T-helper 22 cell (primary cell): Measurements from ENCODE around the gene LOXHD1.

Experiments used
- DNase-seq: peaks from one replicate; pipeline ENCODE4 v3.0.0-alpha.2; 2020; ENCODE audit warnings: low read depth

The LOXHD1 gene

GRCh38 chr18:46676182-46676835 is 19.3 kb upstream of the LOXHD1 start:
- no peak for DNase-seq

DNA sequence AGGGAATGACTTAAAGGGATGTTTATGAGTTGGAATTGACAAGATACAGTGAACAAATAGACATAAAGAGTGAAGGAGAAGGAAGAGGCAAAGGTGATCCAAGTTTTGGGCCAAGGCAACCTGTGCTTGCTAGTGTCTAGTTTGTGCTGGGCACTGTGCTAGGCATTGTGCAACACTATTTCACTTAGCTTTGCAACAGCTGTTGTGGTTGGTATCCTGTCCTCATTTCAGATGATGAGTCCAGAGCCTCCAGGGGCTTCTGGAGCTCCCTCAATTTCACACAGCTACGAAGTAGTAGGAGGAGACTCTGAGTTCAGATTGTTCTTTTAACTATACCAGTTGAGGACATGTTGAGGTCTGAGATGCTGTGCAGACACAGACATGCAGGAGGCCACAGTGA is 18.1 kb upstream of the LOXHD1 start:
- no peak for DNase-seq

- DNase-seq: no peak
Observed at GRCh38 chr18:46672062-46672970, 15.3 kb upstream of the LOXHD1 start.

DNA sequence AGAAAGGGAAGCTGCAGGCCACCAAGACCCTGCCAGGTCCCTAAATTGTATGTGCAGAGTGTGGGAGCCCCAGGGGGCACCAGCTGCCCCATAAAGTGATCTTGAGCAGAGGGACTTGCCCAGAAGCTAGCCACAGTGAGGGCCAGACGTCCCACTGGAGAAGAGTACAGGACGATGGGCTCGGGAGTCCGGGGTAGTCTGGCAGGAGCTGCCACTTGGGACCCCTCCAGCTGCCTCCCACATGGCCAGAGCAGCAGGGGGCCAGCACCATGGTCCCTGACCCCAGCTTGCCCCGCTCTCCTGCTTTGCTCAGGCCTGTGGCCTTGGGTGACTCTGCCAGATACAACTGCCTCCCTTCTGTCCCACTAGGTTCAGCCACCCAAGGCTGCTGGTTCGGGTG is 11.7 kb upstream of the LOXHD1 start:
- no peak for DNase-seq

DNA sequence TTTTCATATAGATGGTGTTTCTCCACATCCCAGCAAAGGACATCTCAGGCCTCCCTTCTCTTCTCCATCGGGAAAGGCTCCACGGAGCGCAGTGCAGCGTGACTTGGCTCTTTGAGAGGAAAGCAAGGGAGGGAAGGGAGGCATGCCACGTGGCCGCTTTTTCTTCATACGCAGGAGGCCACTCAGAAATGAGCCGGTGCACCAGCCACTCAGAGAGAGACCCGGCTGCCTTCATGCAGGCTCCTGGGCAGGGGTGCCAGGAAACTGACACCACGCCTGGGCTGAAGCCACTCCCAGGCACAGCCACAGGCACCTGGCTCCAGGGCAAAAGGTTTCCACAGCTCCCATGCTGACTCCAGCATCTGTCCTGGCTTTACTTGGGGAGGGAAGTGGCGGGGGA is 11.1 kb upstream of the LOXHD1 start:
- no peak for DNase-seq

DNA sequence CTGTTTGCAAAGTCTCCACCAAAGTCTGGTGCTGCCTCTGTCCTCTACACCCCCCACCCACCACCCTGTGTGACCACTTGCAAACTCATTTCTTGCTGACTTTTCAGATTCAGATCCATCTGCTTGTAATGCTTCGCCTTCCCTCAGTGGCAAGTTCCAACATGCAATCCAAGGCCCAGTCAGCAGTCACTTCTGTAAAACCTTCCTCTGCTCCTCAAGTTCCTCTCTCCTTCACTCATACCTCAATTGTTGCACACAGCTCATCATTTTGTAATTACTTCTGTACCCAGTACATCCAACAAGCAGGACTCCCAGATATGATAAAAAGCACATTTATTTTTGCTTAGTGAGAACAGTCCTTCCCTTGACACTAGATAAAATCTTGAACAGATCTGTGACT is 6.5 kb upstream of the LOXHD1 start:
- DNase-seq: no peak

GRCh38 chr18:46660957-46661749 is 4.1 kb upstream of the LOXHD1 start:
- DNase-seq: no peak

GRCh38 chr18:46659484-46659883 is 2.5 kb upstream of the LOXHD1 start:
- DNase-seq: no peak

DNA sequence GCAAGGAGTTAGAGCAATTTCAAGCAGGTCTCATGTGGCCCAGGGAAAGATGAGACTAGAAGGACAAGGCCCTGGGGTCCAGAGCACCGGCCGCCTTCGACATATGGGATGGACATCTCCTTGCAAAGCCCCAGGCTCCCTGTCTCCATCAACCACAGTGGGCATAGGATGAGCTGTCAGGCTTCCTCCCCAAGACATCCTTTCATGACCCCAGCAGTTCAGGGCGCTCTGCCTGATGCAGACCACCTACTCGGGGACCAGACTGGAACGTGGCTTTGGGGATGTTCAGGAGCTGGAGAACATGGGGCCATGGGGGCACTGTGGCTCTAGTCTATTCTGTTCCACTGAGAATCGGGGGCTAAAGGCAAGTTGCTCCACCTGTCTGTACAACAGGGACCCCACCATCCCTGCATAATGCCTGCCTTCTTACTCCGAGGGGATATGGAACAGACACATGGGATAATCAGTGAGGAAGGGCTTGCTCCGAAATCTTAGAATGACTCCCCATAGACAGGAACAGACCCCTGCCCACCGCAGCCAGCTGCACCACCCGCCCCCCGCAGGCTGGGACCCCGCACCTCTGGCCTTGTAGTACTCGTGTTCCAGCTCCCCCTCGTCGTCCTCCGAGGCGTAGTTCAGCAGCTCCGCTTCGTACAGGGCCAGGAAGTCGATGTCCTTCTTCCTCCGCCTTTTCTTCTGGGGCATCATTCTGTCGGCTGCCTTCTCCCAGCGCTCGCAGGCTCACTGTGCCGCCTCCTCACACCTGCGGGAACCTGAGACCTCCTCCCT is 500 bp downstream of the LOXHD1 start:
- no peak for DNase-seq

DNA sequence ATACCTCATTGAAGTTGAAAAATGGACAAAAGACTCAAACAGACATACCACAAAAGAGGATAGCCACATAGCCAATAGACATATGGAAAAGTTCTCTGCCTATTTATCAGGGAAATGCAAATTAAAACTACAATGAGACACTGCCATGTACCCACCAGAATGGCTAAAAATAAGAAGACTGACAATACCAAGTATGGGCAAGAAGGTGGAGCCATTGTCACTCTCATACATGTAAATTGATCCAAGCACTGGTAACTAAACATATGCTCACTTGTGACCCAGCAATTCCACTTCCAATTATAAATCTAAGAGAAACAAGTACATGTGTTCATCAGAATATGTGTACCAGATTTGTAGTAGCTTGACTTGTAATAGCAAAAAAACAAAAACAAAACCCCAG is 4.6 kb downstream of the LOXHD1 start:
- no peak for DNase-seq

DNA sequence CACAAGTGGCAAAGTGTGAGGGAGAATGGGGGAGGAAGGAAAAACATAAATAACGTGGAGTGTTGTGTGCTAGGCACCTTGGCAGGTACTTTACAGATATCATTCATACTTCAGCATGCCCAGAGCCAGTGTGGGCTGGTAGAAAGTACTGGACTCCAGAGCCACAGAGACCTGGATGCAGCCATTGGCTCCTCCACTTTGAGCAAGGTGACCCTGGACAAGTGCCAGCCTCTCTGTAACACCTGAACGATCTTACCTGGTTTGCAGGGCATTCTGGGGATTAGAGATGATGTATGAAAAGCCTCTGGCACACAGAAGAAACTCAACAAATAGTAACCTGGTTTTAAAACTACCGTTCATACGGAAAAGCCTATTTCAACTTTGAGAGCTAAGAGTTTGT is 6.3 kb downstream of the LOXHD1 start:
- no peak for DNase-seq

- DNase-seq: no peak
Observed at GRCh38 chr18:46649071-46649862, 7.8 kb downstream of the LOXHD1 start.

- DNase-seq: no peak
Observed at GRCh38 chr18:46646468-46646867, 10.6 kb downstream of the LOXHD1 start.

GRCh38 chr18:46642561-46642960 is 14.5 kb downstream of the LOXHD1 start:
- DNase-seq: no peak

GRCh38 chr18:46641917-46642316 is 15.1 kb downstream of the LOXHD1 start:
- DNase-seq: no peak

- DNase-seq: no peak
Observed at GRCh38 chr18:46639386-46639785, 17.6 kb downstream of the LOXHD1 start.

DNA sequence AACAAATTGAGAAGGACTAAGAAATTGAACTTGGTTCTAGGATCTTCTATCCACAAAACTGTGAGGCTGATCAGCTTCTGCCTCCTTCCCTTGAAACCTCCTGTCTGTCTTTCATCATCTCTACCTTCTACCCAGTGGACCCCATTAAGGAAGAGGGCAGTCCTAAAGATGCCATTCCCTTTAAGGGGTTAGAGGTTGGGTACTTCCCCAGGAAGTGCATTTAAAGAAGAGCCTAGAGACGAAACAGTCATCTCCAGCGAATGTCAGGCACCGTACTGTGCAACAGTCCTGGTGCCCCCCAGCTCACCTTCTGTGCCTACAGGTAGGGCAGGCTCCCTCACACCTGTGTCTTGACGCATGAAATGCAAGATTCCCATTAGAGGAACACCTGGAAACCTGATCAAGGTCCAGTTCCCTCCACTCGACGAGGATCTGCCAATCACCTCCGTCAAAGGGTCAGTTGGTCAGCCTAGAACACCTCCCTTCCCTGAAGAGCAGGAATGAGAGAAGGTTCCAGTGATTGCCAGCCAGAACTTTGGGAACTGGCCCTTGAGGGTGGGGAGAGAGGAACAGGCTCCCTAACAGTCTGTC is 20.9 kb downstream of the LOXHD1 start:
- no peak for DNase-seq

- no peak for DNase-seq
Observed at GRCh38 chr18:46632401-46633071, 24.5 kb downstream of the LOXHD1 start.

DNA sequence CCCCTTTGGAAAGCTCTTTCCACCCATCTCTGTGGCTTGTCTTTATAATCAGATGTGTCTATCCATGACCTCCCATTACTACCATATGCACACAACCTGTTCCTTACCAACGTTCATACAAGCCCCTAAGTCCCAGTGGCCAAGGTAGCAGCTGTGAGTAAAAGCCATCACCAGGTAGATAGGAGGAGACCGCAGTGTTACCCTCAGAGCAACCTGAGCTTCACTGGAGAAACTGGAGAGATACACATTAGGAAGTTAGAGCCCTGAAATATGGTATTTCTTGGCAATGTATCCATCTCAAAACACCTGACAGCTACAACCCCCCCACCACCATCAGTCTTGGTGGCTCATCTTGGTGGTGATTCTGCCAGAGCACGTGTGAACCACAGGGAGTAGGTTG is 26.0 kb downstream of the LOXHD1 start:
- no peak for DNase-seq

GRCh38 chr18:46630160-46630559 is 26.9 kb downstream of the LOXHD1 start:
- DNase-seq: no peak
